ENCODE measurements around the gene SLC27A3. TPM values are rescaled to one million over a fixed set of nuclear protein-coding genes. Genes with fewer than 3 reads are reported as not detected.

Gene SLC27A3, protein sequence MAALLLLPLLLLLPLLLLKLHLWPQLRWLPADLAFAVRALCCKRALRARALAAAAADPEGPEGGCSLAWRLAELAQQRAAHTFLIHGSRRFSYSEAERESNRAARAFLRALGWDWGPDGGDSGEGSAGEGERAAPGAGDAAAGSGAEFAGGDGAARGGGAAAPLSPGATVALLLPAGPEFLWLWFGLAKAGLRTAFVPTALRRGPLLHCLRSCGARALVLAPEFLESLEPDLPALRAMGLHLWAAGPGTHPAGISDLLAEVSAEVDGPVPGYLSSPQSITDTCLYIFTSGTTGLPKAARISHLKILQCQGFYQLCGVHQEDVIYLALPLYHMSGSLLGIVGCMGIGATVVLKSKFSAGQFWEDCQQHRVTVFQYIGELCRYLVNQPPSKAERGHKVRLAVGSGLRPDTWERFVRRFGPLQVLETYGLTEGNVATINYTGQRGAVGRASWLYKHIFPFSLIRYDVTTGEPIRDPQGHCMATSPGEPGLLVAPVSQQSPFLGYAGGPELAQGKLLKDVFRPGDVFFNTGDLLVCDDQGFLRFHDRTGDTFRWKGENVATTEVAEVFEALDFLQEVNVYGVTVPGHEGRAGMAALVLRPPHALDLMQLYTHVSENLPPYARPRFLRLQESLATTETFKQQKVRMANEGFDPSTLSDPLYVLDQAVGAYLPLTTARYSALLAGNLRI
- 10 to 100 TPM in 2 of 4 donors, 1 to 10 TPM in 2; 7.6 to 15.0 (median 11.2) TPM for total RNA-seq

DNA sequence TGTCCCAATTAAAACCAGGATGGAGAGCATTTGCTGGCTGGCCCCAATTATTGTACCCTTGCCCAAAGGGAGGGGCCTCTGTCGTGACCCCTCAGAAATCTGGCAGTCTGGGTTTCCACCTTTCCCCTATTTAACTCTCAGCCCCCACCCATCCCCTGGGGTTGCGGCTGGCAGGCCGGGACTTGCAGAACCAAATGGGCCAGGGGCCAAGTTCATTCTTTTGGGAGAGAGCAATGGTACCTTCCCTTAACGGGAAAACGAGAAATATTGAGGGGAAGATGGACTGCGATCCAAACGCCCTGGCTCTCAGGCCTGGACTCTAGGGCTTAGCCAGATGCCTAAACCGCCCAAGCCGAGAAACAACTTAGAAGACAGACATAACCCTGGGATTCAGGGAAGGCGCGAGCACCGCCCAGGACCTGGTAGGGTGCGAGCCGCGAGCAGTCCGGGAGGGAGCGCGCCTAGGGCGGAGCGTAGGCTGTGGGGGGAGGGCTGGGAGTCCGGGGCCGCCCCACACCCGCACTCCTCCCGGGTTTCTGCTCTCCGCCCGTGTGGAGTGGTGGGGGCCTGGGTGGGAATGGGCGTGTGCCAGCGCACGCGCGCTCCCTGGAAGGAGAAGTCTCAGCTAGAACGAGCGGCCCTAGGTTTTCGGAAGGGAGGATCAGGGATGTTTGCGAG is at the start of gene SLC27A3:
SLC27A3 (plus strand) TSS at position 628 of the 678 bp plus-strand sequence. CDS start 91 bp downstream, outside the sequence.
- H3K27me3 ChIP-seq = no peaks in the 10 kb centered on the region
- TF ChIP-seq, protein P1, sequence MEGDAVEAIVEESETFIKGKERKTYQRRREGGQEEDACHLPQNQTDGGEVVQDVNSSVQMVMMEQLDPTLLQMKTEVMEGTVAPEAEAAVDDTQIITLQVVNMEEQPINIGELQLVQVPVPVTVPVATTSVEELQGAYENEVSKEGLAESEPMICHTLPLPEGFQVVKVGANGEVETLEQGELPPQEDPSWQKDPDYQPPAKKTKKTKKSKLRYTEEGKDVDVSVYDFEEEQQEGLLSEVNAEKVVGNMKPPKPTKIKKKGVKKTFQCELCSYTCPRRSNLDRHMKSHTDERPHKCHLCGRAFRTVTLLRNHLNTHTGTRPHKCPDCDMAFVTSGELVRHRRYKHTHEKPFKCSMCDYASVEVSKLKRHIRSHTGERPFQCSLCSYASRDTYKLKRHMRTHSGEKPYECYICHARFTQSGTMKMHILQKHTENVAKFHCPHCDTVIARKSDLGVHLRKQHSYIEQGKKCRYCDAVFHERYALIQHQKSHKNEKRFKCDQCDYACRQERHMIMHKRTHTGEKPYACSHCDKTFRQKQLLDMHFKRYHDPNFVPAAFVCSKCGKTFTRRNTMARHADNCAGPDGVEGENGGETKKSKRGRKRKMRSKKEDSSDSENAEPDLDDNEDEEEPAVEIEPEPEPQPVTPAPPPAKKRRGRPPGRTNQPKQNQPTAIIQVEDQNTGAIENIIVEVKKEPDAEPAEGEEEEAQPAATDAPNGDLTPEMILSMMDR (IDR thresholded peaks at IDR 0.05) = no peak
- no peak for TF ChIP-seq POLR2A (IDR thresholded peaks at IDR 0.05)
- no peaks in the 10 kb centered on the region for H3K9me3 ChIP-seq
- H3K27ac ChIP-seq = peak within 1 kb of the TSS; percentile 82 to 93 (median 90)
- no peak for DNase-seq
- H3K36me3 ChIP-seq = peaks cover 8 to 61% (median 27%) of the 10 kb centered on the region in 3 donors
- WGBS, 2 donors = 3 to 25% methylated on average over 7 to 12 of the region's 35 CpGs
- H3K4me1 ChIP-seq = peaks cover 25 to 89% (median 55%) of the 10 kb centered on the region in 3 donors
- peak within 1 kb of the TSS; percentile 52 to 82 (median 70) for H3K4me3 ChIP-seq
- intact Hi-C loops (cut with DNase I) = no loop called here

DNA sequence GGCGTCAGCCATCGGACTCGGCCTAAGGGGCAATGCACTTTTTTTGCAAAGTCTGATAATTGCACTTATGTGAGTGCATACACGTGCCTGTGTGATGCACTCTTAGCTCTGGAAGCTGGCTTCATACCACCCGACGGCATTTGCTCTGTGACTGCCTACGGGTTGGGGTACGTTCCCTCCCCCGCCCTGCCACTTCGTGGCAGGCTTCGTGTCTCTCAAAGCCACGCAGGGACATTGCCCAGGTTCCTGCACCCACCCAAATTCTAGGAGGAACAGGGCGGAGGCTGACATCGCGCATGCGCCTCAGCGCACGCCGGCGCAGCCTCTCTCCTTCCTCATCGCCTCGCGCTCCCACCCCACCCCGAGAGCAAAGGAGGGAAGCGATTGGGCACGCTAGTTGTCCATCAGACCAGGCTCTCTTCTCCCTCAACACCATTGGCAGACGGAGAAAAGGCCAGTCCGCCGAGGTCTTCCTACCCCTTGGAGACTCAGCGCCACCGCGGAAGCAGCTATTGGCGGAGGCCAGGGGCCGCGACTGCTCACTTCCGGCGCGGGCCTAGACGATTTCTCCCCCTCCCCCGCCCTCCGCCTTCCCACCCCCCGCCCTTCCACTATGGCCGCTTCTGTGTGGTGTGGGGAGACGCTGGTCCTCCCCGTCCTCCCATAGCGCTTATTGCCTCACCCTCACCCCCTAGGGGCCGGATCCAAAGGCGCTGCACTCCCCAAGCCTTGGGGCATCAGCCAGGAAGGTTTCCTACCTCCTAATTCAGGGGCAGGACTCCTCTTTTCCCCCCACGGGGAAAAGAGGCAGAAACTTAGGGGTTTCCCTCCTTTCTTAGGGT is 47.5 kb upstream of the SLC27A3 start, which contains the start of gene INTS3:
INTS3 (plus strand) TSS at position 588 of the 842 bp plus-strand sequence. CDS start 585 bp downstream, outside the sequence.
- H3K4me3 ChIP-seq = peak within 1 kb of the TSS; percentile 53 to 95 (median 82)
- DNase-seq = peak; percentile 98
- peak within 1 kb of the TSS; percentile 95 to 99 (median 96) for H3K27ac ChIP-seq
- no peaks in the 10 kb centered on the region for H3K27me3 ChIP-seq
- H3K4me1 ChIP-seq = peaks cover 12 to 35% (median 18%) of the 10 kb centered on the region in 3 donors
- peaks cover 0 to 6% (median 0%) of the 10 kb centered on the region in 3 donors for H3K36me3 ChIP-seq
- WGBS, 2 donors = 1 to 2% methylated on average over 20 to 31 of the region's 49 CpGs
- no peaks in the 10 kb centered on the region for H3K9me3 ChIP-seq
- intact Hi-C loops (cut with DNase I) = no loop called here
- peak in 2 of 4 donors; percentile 39 to 59 for TF ChIP-seq POLR2A (IDR thresholded peaks at IDR 0.05)
- TF ChIP-seq, protein P1 (IDR thresholded peaks at IDR 0.05) = peak in 3 of 6 experiments; percentile 4 to 14 (median 13)

DNA sequence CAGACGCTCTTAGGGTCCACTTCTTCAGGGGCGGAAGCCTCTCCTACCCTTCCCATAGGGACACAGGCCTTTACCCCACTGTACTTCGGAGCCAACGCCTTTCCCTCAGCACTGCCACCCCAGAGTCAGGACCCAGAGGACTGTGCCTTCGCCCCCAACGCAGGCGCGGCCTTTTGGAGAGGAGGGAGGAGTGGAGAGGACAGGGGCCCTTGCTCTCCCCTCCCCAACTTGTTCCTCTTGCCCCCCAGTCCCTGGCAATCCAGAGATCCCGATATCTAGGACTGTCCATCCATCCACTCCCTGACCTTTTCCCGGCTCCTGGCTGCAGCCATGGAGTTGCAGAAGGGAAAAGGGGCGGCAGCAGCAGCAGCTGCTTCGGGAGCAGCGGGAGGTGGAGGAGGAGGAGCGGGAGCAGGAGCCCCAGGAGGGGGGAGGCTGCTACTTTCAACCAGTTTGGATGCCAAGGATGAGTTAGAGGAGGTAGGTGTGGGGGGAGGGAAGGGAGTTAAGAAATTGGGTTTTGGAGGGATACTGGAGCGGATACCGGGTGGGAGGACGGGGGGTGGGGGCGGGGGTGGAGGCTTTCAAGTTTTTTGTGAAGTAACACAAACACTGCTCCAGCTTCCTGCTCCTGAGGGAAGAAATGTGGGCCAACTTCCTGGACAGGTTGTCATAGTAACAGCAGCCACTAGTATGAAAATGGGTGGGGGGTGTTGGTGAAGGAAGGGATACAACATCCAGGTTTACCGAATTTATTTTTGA is 46.7 kb upstream of the SLC27A3 start:
- Histone ChIP-seq H3K4me1 (peaks cover 12 to 35% (median 18%) of the 10 kb centered on the region in 3 donors), H3K27me3 (no peaks in the 10 kb centered on the region), H3K9me3 (no peaks in the 10 kb centered on the region), H3K36me3 (peaks cover 0 to 6% (median 0%) of the 10 kb centered on the region in 3 donors), H3K4me3 (peak overlapping the region; percentile 53 to 95 (median 82)), H3K27ac (peak overlapping the region; percentile 95 to 99 (median 96))
- no peak for DNase-seq
- TF ChIP-seq, protein P1 (IDR thresholded peaks at IDR 0.05) = no peak
- 0 to 1% methylated on average over 6 to 16 of the region's 19 CpGs for WGBS, 2 donors
- intact Hi-C loops (cut with DNase I) = no loop called here

DNA sequence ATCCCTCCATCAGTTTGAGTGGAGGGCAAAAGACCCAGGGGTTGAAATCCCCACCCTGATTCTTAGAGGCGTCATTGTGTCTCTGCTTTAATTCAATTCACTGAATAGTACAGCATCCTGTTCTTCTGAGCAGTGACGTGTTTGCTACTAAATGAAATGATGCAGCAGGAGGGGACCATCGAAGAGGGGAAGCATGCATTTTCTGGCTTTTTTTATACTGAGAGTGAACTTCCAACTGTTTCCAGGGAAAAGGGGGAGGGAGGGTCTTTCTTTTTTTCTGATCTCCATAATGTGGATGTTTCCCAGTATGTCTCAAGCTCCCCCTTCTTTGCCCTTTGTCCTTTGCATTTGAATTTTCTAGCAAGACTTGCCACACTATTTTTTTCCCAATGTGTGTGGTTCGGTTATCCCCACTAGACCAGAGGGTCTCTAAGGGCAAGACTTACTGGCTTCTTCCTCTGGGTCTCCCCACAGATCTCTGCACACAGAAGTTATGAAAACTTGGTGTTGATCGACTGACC is 44.7 kb upstream of the SLC27A3 start:
- TF ChIP-seq, protein P1 (IDR thresholded peaks at IDR 0.05) = no peak
- no peak for TF ChIP-seq POLR2A (IDR thresholded peaks at IDR 0.05)
- H3K27ac ChIP-seq = peak overlapping the region in 2 of 4 donors; percentile 98 to 99
- intact Hi-C loops (cut with DNase I) = no loop called here
- H3K9me3 ChIP-seq = no peaks in the 10 kb centered on the region
- no peaks in the 10 kb centered on the region for H3K27me3 ChIP-seq
- peaks cover 16 to 43% (median 18%) of the 10 kb centered on the region in 3 donors for H3K4me1 ChIP-seq
- H3K4me3 ChIP-seq = no peak overlapping the region
- DNase-seq = no peak
- 55 to 63% methylated on average over 5 of the region's 5 CpGs for WGBS, 2 donors
- H3K36me3 ChIP-seq = peaks cover 0 to 9% (median 0%) of the 10 kb centered on the region in 3 donors

All from esophagus squamous epithelium (tissue), 5 donors.